ENCODE measurements around the gene CLTB. TPM values are rescaled to one million over a fixed set of nuclear protein-coding genes. Genes with fewer than 3 reads are reported as not detected.

The CLTB gene
- total RNA-seq (2021; ENCODE audit: unreplicated experiment): 58.6 TPM
- 63.3 and 67.8 TPM in 2 replicates for polyA plus RNA-seq (2012)
- Bru-seq, nascent RNA: percentile 63 among the genes with signal in this experiment
- BruChase-seq, experiment 1, labeled RNA remaining after a 6-hour chase: percentile 67 among the genes with signal in this experiment
- BruChase-seq, experiment 2, labeled RNA remaining after a 2-hour chase: percentile 57 among the genes with signal in this experiment
- long read RNA-seq, transcript CLTB-202 (5 exons, 1,161 nt): major isoform, 73 of 81 reads
- long read RNA-seq, partial matches to known transcripts: 4 of 81 reads
- long read RNA-seq, other reads (novel, unspliced or antisense): 4 of 81 reads

- CTCF ChIA-PET: interaction anchor here (0.6 to 1.9 kb wide), 8 partner anchors 32 to 686 kb away, joined by 3 to 7 read pairs (median 5); partner anchors contain the start of genes FAF2 and RNF44
- H4K20me1 ChIP-seq (ENCODE audit: insufficient read depth): no peaks in the 10 kb centered on the region
- peaks cover 15 to 36% of the 10 kb centered on the region in 2 experiments for H3K4me1 ChIP-seq (ENCODE audit: control insufficient read depth in 1 of 2, insufficient read depth in 2 of 2, low read length in 2 of 2)
- TF ChIP-seq CTCF (IDR thresholded peaks at IDR 0.05 in 2 of 3, conservative IDR thresholded peaks at IDR 0.05 in 1 of 3; ENCODE audit: borderline replicate concordance in 1 of 3, insufficient read depth in 1 of 3, low read depth in 2 of 3, low read length in 2 of 3) (peak; percentile 32 to 81 (median 48); a peak in 5 of 6 replicates), ELF1 (IDR thresholded peaks at IDR 0.05; ENCODE audit: borderline replicate concordance, low read depth) (no peak), EGR1 (IDR thresholded peaks at IDR 0.05; ENCODE audit: low read depth) (no peak), RAD21 (IDR thresholded peaks at IDR 0.05; ENCODE audit: low read depth) (peak; percentile 86), EZH2 (IDR thresholded peaks at IDR 0.05) (no peak), YY1 (IDR thresholded peaks at IDR 0.05; ENCODE audit: extremely low read depth, insufficient replicate concordance, low read depth, low read length) (peak; percentile 37), REST (IDR thresholded peaks at IDR 0.05; ENCODE audit: low read depth) (no peak), TCF7L2 (IDR thresholded peaks at IDR 0.05; ENCODE audit: borderline replicate concordance, extremely low read depth, insufficient read depth, insufficient read length) (no peak), MAX (IDR thresholded peaks at IDR 0.05) (peak; percentile 92), ZBTB33 (IDR thresholded peaks at IDR 0.05; ENCODE audit: extremely low read depth, insufficient replicate concordance, low read length) (peak; percentile 61), ZNF274 (IDR thresholded peaks at IDR 0.05; ENCODE audit: low read depth, low read length) (no peak), SP1 (IDR thresholded peaks at IDR 0.05; ENCODE audit: low read depth) (no peak)
- TF ChIP-seq, protein P1, sequence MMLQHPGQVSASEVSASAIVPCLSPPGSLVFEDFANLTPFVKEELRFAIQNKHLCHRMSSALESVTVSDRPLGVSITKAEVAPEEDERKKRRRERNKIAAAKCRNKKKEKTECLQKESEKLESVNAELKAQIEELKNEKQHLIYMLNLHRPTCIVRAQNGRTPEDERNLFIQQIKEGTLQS (IDR thresholded peaks at IDR 0.05): no peak
These were observed at the start of gene CLTB for GRCh38 chr5:176415952-176416924. Gene CLTB (minus strand): TSS chr5:176416539. CDS start chr5:176416363, 176 bp downstream.

More at GRCh38 chr5:176415952-176416924, at the start of gene CLTB:
- H3K9ac ChIP-seq (ENCODE audit: low read length): peak within 1 kb of the TSS; percentile 84
- intact Hi-C loops (cut with micrococcal nuclease): loop anchor here (1.0 to 5.0 kb wide), 5 partner anchors 32 to 203 kb away; partner anchors contain the start of genes FAF2 and RNF44
- RAD21 ChIA-PET (ENCODE audit: low non-redundant PET in 1 of 2, low total read pairs in 2 of 2, uncharacterized antibody in 2 of 2, unreplicated experiment in 2 of 2): interaction anchor here (0.6 to 1.3 kb wide), 6 partner anchors 45 to 244 kb away, joined by 3 to 5 read pairs (median 4); partner anchors contain the start of gene RNF44 (in 1 of the 2)
- peaks cover 0 to 3% of the 10 kb centered on the region in 2 experiments; a peak in 1 of 4 replicates for H3K9me3 ChIP-seq (ENCODE audit: control insufficient read depth in 1 of 2, insufficient read depth in 1 of 2, low read depth in 1 of 2, low read length in 2 of 2)
- BruUV-seq (replicated peaks): no TSS peak
- peak within 1 kb of the TSS; percentile 75 for H3K27ac ChIP-seq (ENCODE audit: low read depth, low read length)
- H3K79me2 ChIP-seq (ENCODE audit: insufficient read depth, low read length): peaks cover 22% of the 10 kb centered on the region
- H3K4me3 ChIP-seq (replicated peaks in 1 of 2; ENCODE audit: low read depth in 1 of 2, low read length in 2 of 2): peak within 1 kb of the TSS; percentile 71 to 75
- peak within 1 kb of the TSS; percentile 92 for H3K4me2 ChIP-seq (ENCODE audit: low read length)
- H2AFZ ChIP-seq (ENCODE audit: low read depth, low read length, poor library complexity, severe bottlenecking): peak within 1 kb of the TSS; percentile 86
- no peaks in the 10 kb centered on the region for H3K9me2 ChIP-seq (ENCODE audit: insufficient read depth)
- no peaks in the 10 kb centered on the region for H3K36me3 ChIP-seq (ENCODE audit: control insufficient read depth in 1 of 2, insufficient read depth in 2 of 2, low read length in 2 of 2)
- POLR2A ChIA-PET: interaction anchor here (0.6 to 0.8 kb wide), 2 partner anchors 28 to 122 kb away, joined by 3 read pairs; partner anchors contain the start of genes HIGD2A and NOP16
- no peaks in the 10 kb centered on the region for H3K27me3 ChIP-seq (ENCODE audit: insufficient read depth, low read length)
- ATAC-seq (peak; percentile 98), DNase-seq (ENCODE audit: low read depth, low spot score) (peak; percentile 77)
